Measurements from ENCODE around the gene TRPC4AP.

GRCh38 chr20:34982270-34983088 is 110.1 kb downstream of the TRPC4AP start:
- TF ChIP-seq CTCF (IDR thresholded peaks at IDR 0.05), result no peak
- no peak for TF ChIP-seq POLR2A (IDR thresholded peaks at IDR 0.05)

All from thyroid gland (tissue), 4 donors.